Epithelial cell of proximal tubule (primary cell): Measurements from ENCODE around the gene MYOM3. TPM values are rescaled to one million over a fixed set of nuclear protein-coding genes. Genes with fewer than 3 reads are reported as not detected.
"Not testable (repeated sequence)": the region's sequence is repeated elsewhere in the genome, so short reads cannot be mapped to it uniquely, and the experiment has no call there.

Experiments used
- DNase-seq: peaks from one replicate; pipeline ENCODE4 v3.0.0-alpha.2; 2011; ENCODE audit warnings: low read depth
- H3K4me3 ChIP-seq: 2 replicates; pipeline ENCODE4 v1.5.1; 2011; ENCODE audit warnings: low read depth, mild to moderate bottlenecking, low read length
- CTCF ChIP-seq: conservative IDR thresholded peaks from 2 replicates; pipeline ENCODE4 v1.5.1; 2012; ENCODE audit warnings: low read depth, mild to moderate bottlenecking, low read length
- total RNA-seq: library from RNA; depleted of rRNA; stranded (reverse); fragments of >200 nt; gene quantifications from 2 replicates; pipeline ENCODE4 v1.2.3, GENCODE V29; 2015

The MYOM3 gene
- total RNA-seq, 1 donor from 2014 or later = 2.2 TPM

- no peak overlapping the region for H3K4me3 ChIP-seq
- TF ChIP-seq CTCF = no peak
- no peak for DNase-seq
Measured at GRCh38 chr1:24043345-24044032, 68.4 kb downstream of the MYOM3 start.

- no peak overlapping the region for H3K4me3 ChIP-seq
- no peak for TF ChIP-seq CTCF
- no peak for DNase-seq
Measured at GRCh38 chr1:24042315-24042714, 69.6 kb downstream of the MYOM3 start.

GRCh38 chr1:24036088-24036487 is 75.8 kb downstream of the MYOM3 start:
- DNase-seq = no peak
- H3K4me3 ChIP-seq = no peak overlapping the region

GRCh38 chr1:24032981-24033380 is 79.0 kb downstream of the MYOM3 start:
- no peak overlapping the region for H3K4me3 ChIP-seq
- no peak for TF ChIP-seq CTCF
- no peak for DNase-seq

More at GRCh38 chr1:24036088-24036487, 75.8 kb downstream of the MYOM3 start:
- TF ChIP-seq CTCF = no peak

- not testable (repeated sequence) for H3K4me3 ChIP-seq, DNase-seq
Measured at GRCh38 chr1:24030976-24031516, 80.9 kb downstream of the MYOM3 start.

- no peak for DNase-seq
Measured at GRCh38 chr1:24027838-24028468, 84.0 kb downstream of the MYOM3 start.

More at GRCh38 chr1:24027838-24028468, 84.0 kb downstream of the MYOM3 start:
- H3K4me3 ChIP-seq = no peak overlapping the region
- peak; percentile 63 for TF ChIP-seq CTCF
